HEK293T (cell line): ENCODE data around the gene STK33.

Experiments used
- CTCF ChIA-PET: fragments of 350-600 bp; formaldehyde crosslinking; extraction: SDS; loops from one replicate; lab custom pipeline; 2021; ENCODE audit warnings: antibody characterized with exemption, inconsistent platforms; lab: Yijun Ruan, JAX
- POLR2A ChIA-PET: fragments of 350-600 bp; formaldehyde crosslinking; extraction: SDS; loops from one replicate; lab custom pipeline; 2020; ENCODE audit warnings: antibody characterized with exemption, inconsistent platforms; lab: Yijun Ruan, JAX
- DNase-seq: peaks from one replicate; pipeline ENCODE4 v3.0.0; 2012; ENCODE audit warnings: mixed read lengths; ENCODE audit errors: extremely low spot score
- ARNT ChIP-seq: fragments of 450-650 bp; IDR thresholded peaks from 2 replicates; pipeline ENCODE4 v1.6.1; 2017; ENCODE audit warnings: mild to moderate bottlenecking
- BHLHE40 ChIP-seq: fragments of 450-650 bp; IDR thresholded peaks from 2 replicates; pipeline ENCODE4 v1.6.1; 2016; ENCODE audit warnings: mild to moderate bottlenecking, moderate library complexity, borderline replicate concordance
- CTBP1 ChIP-seq: fragments of 450-650 bp; IDR thresholded peaks from 2 replicates; pipeline ENCODE4 v1.6.1; 2016; ENCODE audit warnings: borderline replicate concordance
- ELF4 ChIP-seq: fragments of 450-650 bp; IDR thresholded peaks from 2 replicates; pipeline ENCODE4 v1.6.1; 2017; ENCODE audit warnings: antibody characterized with exemption
- FOXA1 ChIP-seq: fragments of 450-650 bp; IDR thresholded peaks from 2 replicates; pipeline ENCODE4 v1.6.1; 2016; ENCODE audit warnings: mild to moderate bottlenecking
- FOXK2 ChIP-seq: fragments of 450-650 bp; IDR thresholded peaks from 2 replicates; pipeline ENCODE4 v1.6.1; 2016; ENCODE audit warnings: mild to moderate bottlenecking
- FOXM1 ChIP-seq: fragments of 450-650 bp; IDR thresholded peaks from 2 replicates; pipeline ENCODE4 v1.6.1; 2017; ENCODE audit warnings: mild to moderate bottlenecking, borderline replicate concordance
- HDGF ChIP-seq: fragments of 450-650 bp; IDR thresholded peaks from 2 replicates; pipeline ENCODE4 v1.6.1; 2017; ENCODE audit warnings: antibody characterized with exemption, borderline replicate concordance
- L3MBTL2 ChIP-seq: fragments of 450-650 bp; conservative IDR thresholded peaks from 2 replicates; pipeline ENCODE4 v1.6.1; 2016; ENCODE audit warnings: mild to moderate bottlenecking
- LEF1 ChIP-seq: fragments of 450-650 bp; IDR thresholded peaks from 2 replicates; pipeline ENCODE4 v1.6.1; 2017; ENCODE audit warnings: mild to moderate bottlenecking, borderline replicate concordance
- NFRKB ChIP-seq: fragments of 450-650 bp; IDR thresholded peaks from 2 replicates; pipeline ENCODE4 v1.6.1; 2016; ENCODE audit warnings: mild to moderate bottlenecking, moderate library complexity
- SP1 ChIP-seq: fragments of 450-650 bp; IDR thresholded peaks from 2 replicates; pipeline ENCODE4 v1.6.1; 2017
- SUZ12 ChIP-seq: fragments of 450-650 bp; IDR thresholded peaks from 2 replicates; pipeline ENCODE4 v1.6.1; 2016; ENCODE audit warnings: mild to moderate bottlenecking
- TARDBP ChIP-seq: fragments of 450-650 bp; IDR thresholded peaks from 2 replicates; pipeline ENCODE4 v1.6.1; 2016
- ZNF384 ChIP-seq: fragments of 450-650 bp; IDR thresholded peaks from 2 replicates; pipeline ENCODE4 v1.6.1; 2016
- TF ChIP-seq, protein P1 (sequence below): fragments of 450-650 bp; IDR thresholded peaks from 2 replicates; pipeline ENCODE4 v1.6.1; 2016

STK33 gene

GRCh38 chr11:8593455-8593854, 573 bp downstream of the STK33 start:
- no peak for DNase-seq
- CTCF ChIA-PET, result interaction anchor here (1.2 kb wide), 1 partner anchor 14 kb away, joined by 3 read pairs; no protein-coding TSS in a partner anchor
- TF ChIP-seq TARDBP (no peak), FOXA1 (no peak), FOXM1 (no peak), L3MBTL2 (no peak), LEF1 (no peak), ZNF384 (no peak), ARNT (no peak), SP1 (no peak), CTBP1 (no peak)
- POLR2A ChIA-PET, result interaction anchor here (0.8 to 3.1 kb wide), 6 partner anchors 9 to 89 kb away, joined by 3 to 10 read pairs (median 3); partner anchors contain the start of genes RPL27A and TRIM66

DNA sequence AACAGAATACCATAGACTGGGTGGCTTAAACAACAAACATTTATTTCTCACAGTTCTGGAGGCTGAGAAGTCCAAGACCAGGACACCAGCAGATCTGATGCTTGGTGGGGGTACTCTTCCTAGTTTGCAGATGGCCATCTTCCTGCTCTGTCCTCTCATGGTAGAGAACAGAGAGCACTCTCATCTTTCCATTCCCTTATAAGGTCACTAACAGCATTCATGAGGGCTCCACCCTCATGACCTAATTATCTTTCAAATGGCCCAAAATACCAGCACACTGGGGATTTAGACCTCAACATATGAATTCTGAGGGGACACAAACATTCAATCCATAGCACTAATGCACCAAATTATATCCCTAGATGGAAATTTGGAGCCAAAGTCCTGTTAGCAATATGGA, 6.1 kb downstream of the STK33 start:
- ChIA-PET POLR2A (no interaction called here), CTCF (no interaction called here)
- DNase-seq, result no peak
- TF ChIP-seq ZNF384, result no peak
- TF ChIP-seq SP1, result no peak
- no peak for TF ChIP-seq FOXM1
- TF ChIP-seq LEF1, result no peak
- TF ChIP-seq NFRKB, result no peak
- no peak for TF ChIP-seq CTBP1
- no peak for TF ChIP-seq ELF4
- no peak for TF ChIP-seq TARDBP
- no peak for TF ChIP-seq BHLHE40
- TF ChIP-seq HDGF, result no peak
- no peak for TF ChIP-seq SUZ12
- TF ChIP-seq L3MBTL2, result no peak
- no peak for TF ChIP-seq FOXA1
- TF ChIP-seq ARNT, result no peak
- TF ChIP-seq, protein P1, sequence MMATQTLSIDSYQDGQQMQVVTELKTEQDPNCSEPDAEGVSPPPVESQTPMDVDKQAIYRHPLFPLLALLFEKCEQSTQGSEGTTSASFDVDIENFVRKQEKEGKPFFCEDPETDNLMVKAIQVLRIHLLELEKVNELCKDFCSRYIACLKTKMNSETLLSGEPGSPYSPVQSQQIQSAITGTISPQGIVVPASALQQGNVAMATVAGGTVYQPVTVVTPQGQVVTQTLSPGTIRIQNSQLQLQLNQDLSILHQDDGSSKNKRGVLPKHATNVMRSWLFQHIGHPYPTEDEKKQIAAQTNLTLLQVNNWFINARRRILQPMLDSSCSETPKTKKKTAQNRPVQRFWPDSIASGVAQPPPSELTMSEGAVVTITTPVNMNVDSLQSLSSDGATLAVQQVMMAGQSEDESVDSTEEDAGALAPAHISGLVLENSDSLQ, result no peak
- TF ChIP-seq FOXK2, result no peak

DNA sequence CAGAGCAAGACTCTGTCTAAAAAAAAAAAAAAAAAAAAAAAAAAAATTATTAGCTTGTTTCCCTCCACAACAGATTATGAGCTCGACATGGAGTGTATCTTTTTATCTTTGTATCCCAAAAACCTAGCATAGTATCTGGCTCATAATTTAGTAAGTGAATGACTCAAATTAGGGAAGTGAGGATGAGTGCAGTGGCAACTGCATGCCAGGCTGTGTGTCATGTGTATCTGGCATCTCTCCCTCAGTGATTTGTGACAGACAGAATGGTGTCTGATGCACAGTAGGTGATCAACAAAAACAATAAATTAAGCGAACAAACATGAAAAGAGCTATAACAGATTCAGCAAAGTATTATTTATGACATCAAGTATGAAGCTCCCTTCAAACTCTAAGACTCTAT, 7.2 kb downstream of the STK33 start:
- no peak for DNase-seq
- CTCF ChIA-PET, result no interaction called here
- POLR2A ChIA-PET, result no interaction called here
- no peak for TF ChIP-seq L3MBTL2
- TF ChIP-seq ZNF384, result no peak
- no peak for TF ChIP-seq SUZ12
- TF ChIP-seq ARNT, result no peak
- TF ChIP-seq, protein P1, result no peak
- no peak for TF ChIP-seq SP1
- TF ChIP-seq BHLHE40, result no peak
- TF ChIP-seq CTBP1, result no peak
- TF ChIP-seq FOXM1, result no peak
- TF ChIP-seq HDGF, result no peak
- TF ChIP-seq ELF4, result no peak
- TF ChIP-seq LEF1, result no peak
- no peak for TF ChIP-seq FOXK2
- TF ChIP-seq NFRKB, result no peak

DNA sequence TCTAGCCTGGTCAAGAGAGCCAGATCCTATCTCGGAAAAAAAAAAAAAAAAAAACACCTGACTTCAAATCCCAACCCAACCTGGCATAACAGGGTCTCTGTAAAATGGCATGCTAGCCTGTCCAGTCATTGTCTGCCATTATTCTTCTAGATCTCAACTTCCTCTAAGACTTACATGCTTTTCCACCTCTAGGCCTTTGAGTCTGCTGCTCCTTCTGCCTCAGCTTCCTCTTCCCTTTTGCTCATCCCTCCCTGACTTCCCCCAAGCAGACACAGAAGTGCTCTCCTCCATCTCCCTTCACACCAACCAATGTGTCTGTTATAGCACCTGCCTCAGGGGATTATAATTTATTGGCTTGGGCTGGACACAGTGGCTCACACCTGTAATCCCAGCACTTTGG, 7.8 kb downstream of the STK33 start:
- POLR2A ChIA-PET, result no interaction called here

GRCh38 chr11:8584511-8584910, 9.5 kb downstream of the STK33 start:
- POLR2A ChIA-PET, result interaction anchor here (0.7 to 1.0 kb wide), 2 partner anchors 10 to 494 kb away, joined by 3 to 4 read pairs; partner anchors contain the start of gene STK33

More for the DNA sequence above, 7.8 kb downstream of the STK33 start:
- no peak for DNase-seq
- CTCF ChIA-PET, result no interaction called here
- TF ChIP-seq NFRKB (no peak), HDGF (no peak), BHLHE40 (no peak), SP1 (no peak), CTBP1 (no peak), ZNF384 (no peak), FOXM1 (no peak), LEF1 (no peak), SUZ12 (no peak), L3MBTL2 (no peak), ARNT (no peak), ELF4 (no peak), TARDBP (no peak), FOXA1 (no peak), FOXK2 (no peak)
- TF ChIP-seq, protein P1, result no peak

DNA sequence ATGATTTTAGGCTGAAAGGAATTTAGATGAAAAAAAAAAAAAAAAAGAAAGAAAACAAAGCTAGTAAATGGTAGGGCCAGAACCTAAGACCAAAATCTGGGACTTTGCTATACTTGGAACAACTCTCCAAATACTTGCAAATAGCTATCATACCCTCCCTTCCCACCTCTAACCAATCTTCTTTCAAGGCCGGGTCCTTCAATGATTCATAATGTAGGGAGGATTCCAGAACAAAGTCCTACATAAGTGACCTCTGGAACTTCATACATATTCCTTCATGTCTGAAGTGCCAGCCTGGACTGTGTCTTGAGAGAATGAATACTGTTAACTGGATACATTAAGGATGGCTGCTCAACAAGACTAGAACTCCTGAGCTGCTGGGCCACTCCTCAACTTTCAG, 9.9 kb downstream of the STK33 start:
- ChIA-PET CTCF (no interaction called here), POLR2A (interaction anchor here (0.7 to 1.0 kb wide), 2 partner anchors 10 to 494 kb away, joined by 3 to 4 read pairs; partner anchors contain the start of gene STK33)
- no peak for DNase-seq
- TF ChIP-seq ZNF384 (no peak), BHLHE40 (no peak)

More at GRCh38 chr11:8584511-8584910, 9.5 kb downstream of the STK33 start:
- CTCF ChIA-PET, result no interaction called here
- DNase-seq, result no peak
- no peak for TF ChIP-seq TARDBP
